KMS-11 (cell line): Measurements from ENCODE around the gene SPG21.

Experiments used
- H2AFZ ChIP-seq: fragments of 200-600 bp; sonication (generic); 2 replicates; pipeline ENCODE4 v1.6.1; 2016; ENCODE audit warnings: antibody characterized with exemption, mixed run types, low read depth
- H3K27ac ChIP-seq: fragments of 200-600 bp; sonication (generic); 2 replicates; pipeline ENCODE4 v1.6.1; 2016; ENCODE audit warnings: mild to moderate bottlenecking, mixed run types
- H3K27me3 ChIP-seq: fragments of 200-600 bp; sonication (generic); 2 replicates; pipeline ENCODE4 v1.6.1; 2017; ENCODE audit warnings: mild to moderate bottlenecking, low read depth, mixed run types, moderate library complexity; ENCODE audit not compliant: insufficient read depth
- H3K36me3 ChIP-seq: fragments of 200-600 bp; sonication (generic); 2 replicates; pipeline ENCODE4 v1.6.1; 2017; ENCODE audit warnings: mild to moderate bottlenecking, mixed run types; ENCODE audit not compliant: insufficient read depth
- H3K4me1 ChIP-seq: fragments of 200-600 bp; sonication (generic); 2 replicates; pipeline ENCODE4 v1.6.1; 2016; ENCODE audit warnings: mild to moderate bottlenecking, low read depth, mixed run types; ENCODE audit not compliant: poor library complexity, severe bottlenecking
- H3K4me2 ChIP-seq: fragments of 200-600 bp; sonication (generic); 2 replicates; pipeline ENCODE4 v1.7.0; 2016; ENCODE audit warnings: mild to moderate bottlenecking, mixed run types
- H3K4me3 ChIP-seq: fragments of 200-600 bp; sonication (generic); IDR thresholded peaks from 2 replicates; pipeline ENCODE4 v1.6.1; 2017; ENCODE audit warnings: low read depth, low read length, mixed read lengths; ENCODE audit not compliant: insufficient read depth
- H3K79me2 ChIP-seq: fragments of 200-600 bp; sonication (generic); 2 replicates; pipeline ENCODE4 v1.6.1; 2016; ENCODE audit warnings: low read depth, mixed run types; ENCODE audit not compliant: insufficient read depth
- H3K9ac ChIP-seq: fragments of 200-600 bp; sonication (generic); 2 replicates; pipeline ENCODE4 v1.6.1; 2016; ENCODE audit warnings: mild to moderate bottlenecking, mixed run types
- H4K20me1 ChIP-seq: fragments of 200-600 bp; sonication (generic); 2 replicates; pipeline ENCODE4 v1.6.1; 2016; ENCODE audit warnings: mild to moderate bottlenecking, mixed run types; ENCODE audit not compliant: insufficient read depth
- CTCF ChIP-seq: fragments of 200-600 bp; sonication (generic); conservative IDR thresholded peaks from 2 replicates; pipeline ENCODE4 v1.6.1; 2017; ENCODE audit warnings: low read depth, mild to moderate bottlenecking, antibody characterized with exemption, low read length, moderate library complexity, mixed read lengths

Gene SPG21

GRCh38 chr15:64991536-64992135 lies 1.9 kb upstream of the SPG21 start:
- no peaks in the 10 kb centered on the region; the same call in 1 of the 2 replicates for H3K79me2 ChIP-seq
- no peak overlapping the region for H3K4me3 ChIP-seq
- no peak overlapping the region for H2AFZ ChIP-seq
- no peak overlapping the region for H3K9ac ChIP-seq
- H3K4me2 ChIP-seq: no peak overlapping the region
- peaks cover 15% of the 10 kb centered on the region for H3K4me1 ChIP-seq
- no peaks in the 10 kb centered on the region for H3K27me3 ChIP-seq
- no peaks in the 10 kb centered on the region for H3K36me3 ChIP-seq
- TF ChIP-seq CTCF: no peak
- no peaks in the 10 kb centered on the region for H4K20me1 ChIP-seq
- H3K27ac ChIP-seq: no peak overlapping the region

DNA sequence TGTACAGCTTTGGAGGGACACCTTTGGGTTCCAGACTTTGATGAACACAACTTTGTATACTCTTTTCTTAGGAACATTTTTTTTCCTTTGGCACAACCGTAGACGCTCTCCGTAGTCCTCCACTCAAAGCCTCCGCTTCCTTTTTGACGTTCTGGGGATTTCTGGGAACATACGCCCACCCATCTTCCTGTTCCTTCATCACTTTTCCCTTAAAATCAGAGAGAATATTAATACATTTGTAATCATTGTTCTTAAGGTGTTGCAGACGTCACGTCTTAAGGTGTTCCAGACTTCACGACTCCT lies 405 bp upstream of the SPG21 start:
- Histone ChIP-seq H3K4me1 (peaks cover 20% of the 10 kb centered on the region), H3K4me2 (peak overlapping the region; percentile 38), H2AFZ (peak overlapping the region; percentile 76), H3K27me3 (no peaks in the 10 kb centered on the region), H3K4me3 (no peak overlapping the region), H3K9ac (peak overlapping the region; percentile 66; the same call in 1 of the 2 replicates), H3K79me2 (no peaks in the 10 kb centered on the region; the same call in 1 of the 2 replicates), H3K27ac (0 out of 2 replicates have a peak overlapping the region, but pooled peaks have one; percentile 13), H3K36me3 (no peaks in the 10 kb centered on the region), H4K20me1 (no peaks in the 10 kb centered on the region)
- no peak for TF ChIP-seq CTCF

DNA sequence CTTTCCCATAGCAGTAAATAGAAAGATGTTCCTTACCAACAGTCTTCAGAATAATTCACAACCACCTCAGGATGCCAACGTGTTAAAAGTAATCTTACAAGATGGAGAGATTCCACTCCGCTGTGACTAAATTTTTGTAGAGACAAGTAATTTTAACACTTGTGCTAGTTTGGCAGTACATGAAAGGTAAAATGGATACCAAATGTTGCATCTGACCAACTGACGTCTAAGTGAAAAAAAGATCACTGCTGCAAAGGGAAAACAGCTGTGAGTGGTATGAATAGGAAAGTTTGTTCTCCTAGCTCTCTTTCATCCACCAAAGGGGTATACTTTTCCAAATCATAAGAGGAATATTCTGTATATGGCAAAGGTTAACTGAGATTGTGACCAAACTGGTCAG lies 2.6 kb downstream of the SPG21 start:
- no peaks in the 10 kb centered on the region for H3K36me3 ChIP-seq
- no peaks in the 10 kb centered on the region for H3K27me3 ChIP-seq
- no peak for TF ChIP-seq CTCF
- H3K27ac ChIP-seq: no peak overlapping the region
- no peaks in the 10 kb centered on the region for H4K20me1 ChIP-seq
- H3K79me2 ChIP-seq: no peaks in the 10 kb centered on the region; the same call in 1 of the 2 replicates
- H3K4me3 ChIP-seq: no peak overlapping the region
- no peak overlapping the region for H3K9ac ChIP-seq
- H3K4me2 ChIP-seq: no peak overlapping the region
- peaks cover 12% of the 10 kb centered on the region for H3K4me1 ChIP-seq
- H2AFZ ChIP-seq: no peak overlapping the region

DNA sequence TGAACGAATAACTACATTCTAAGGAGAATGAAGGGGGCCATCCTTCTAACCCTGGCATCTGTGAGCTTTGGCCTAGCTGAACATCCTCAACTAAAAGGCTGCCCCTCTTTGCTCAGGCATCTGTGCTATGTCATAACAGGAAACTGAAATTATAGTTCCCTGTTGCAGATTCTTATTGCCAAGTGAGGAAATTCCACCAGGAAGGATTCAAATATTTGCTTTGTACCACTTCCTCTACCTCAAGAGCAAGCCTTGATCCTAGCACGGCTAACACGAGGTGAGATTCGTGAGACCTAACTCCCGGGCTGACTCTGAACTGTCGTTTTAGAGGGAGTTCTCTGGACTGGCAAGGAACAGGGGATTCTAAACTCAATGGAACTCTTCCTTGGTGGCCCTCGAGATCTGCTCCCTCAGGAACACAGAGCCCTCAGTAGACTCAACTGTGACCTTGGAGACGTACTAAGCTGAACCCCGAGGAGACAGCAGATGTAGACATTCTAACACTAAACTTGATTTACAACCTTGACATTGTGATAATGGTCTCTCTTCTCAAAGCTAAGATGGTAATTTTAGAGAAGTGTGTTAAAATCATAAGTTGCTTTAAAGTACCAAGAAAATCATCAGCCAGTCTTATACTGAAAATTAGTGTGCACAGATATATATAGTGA lies 4.2 kb downstream of the SPG21 start:
- Histone ChIP-seq H3K4me2 (no peak overlapping the region), H3K36me3 (no peaks in the 10 kb centered on the region), H3K79me2 (no peaks in the 10 kb centered on the region; the same call in 1 of the 2 replicates), H3K4me3 (no peak overlapping the region), H2AFZ (no peak overlapping the region), H3K27ac (no peak overlapping the region), H3K27me3 (no peaks in the 10 kb centered on the region), H4K20me1 (no peaks in the 10 kb centered on the region), H3K4me1 (peaks cover 10% of the 10 kb centered on the region), H3K9ac (no peak overlapping the region)
- no peak for TF ChIP-seq CTCF
